HepG2 (cell line): ENCODE measurements around the gene RIMBP2. TPM values are rescaled to one million over a fixed set of nuclear protein-coding genes. Genes with fewer than 3 reads are reported as not detected.

Experiments used
- ATAC-seq: fragments of 200-7000 bp; cut with Tn5 transposase; 3 replicates; pipeline ENCODE4 v1.9.1; 2020; ENCODE audit warnings: mild to moderate bottlenecking, moderate library complexity
- BruUV-seq: library from RNA; stranded (reverse); fragments of 400-500 nt; replicated peaks from 2 replicates; lab custom pipeline; 2021; lab: Mats Ljungman, UMichigan
- CTCF ChIA-PET: fragments of 300-600 bp; formaldehyde crosslinking; extraction: SDS; loops from one replicate; lab custom pipeline; 2021; ENCODE audit warnings: low total read pairs, inconsistent platforms, low intra/inter-chr PET ratio; lab: Yijun Ruan, JAX
- POLR2A ChIA-PET: fragments of 350-600 bp; sonication (Branson Sonifier 250); formaldehyde crosslinking; loops from one replicate; lab custom pipeline; 2020; ENCODE audit warnings: antibody characterized with exemption, inconsistent platforms; lab: Yijun Ruan, JAX
- DNase-seq: peaks from one replicate; pipeline ENCODE4 v3.0.0-alpha.2; 2015; ENCODE audit warnings: low spot score
- FAIRE-seq: peaks from 3 replicates; lab custom pipeline; 2011; peaks lifted over from hg19 to GRCh38; lab: Jason Lieb, UNC
- H2AFZ ChIP-seq: one replicate; pipeline ENCODE4 v1.6.1; 2011; ENCODE audit warnings: low read length, inconsistent platforms
- H3K27ac ChIP-seq: fragments of 300-600 bp; 3 replicates; pipeline ENCODE4 v1.8.0; 2011; ENCODE audit warnings: mixed run types, mild to moderate bottlenecking, mixed read lengths, low read length, inconsistent platforms; ENCODE audit not compliant: insufficient read depth; ENCODE audit errors: extremely low read length
- H3K27me3 ChIP-seq, 2 experiments: fragments of 200-600 bp in 1 of 2; 2 replicates in 1 of 2; 3 replicates in 1 of 2; pipeline versions ENCODE4 v1.6.0 to v1.8.0; 2011; ENCODE audit warnings: low read length in 2 of 2, mild to moderate bottlenecking in 2 of 2, moderate library complexity in 2 of 2, inconsistent platforms in 1 of 2; ENCODE audit not compliant: insufficient read depth in 2 of 2, control insufficient read depth in 1 of 2
- H3K36me3 ChIP-seq, 2 experiments: fragments of 200-600 bp in 1 of 2; replicated peaks in 1 of 2; 2 replicates in 1 of 2; 3 replicates in 1 of 2; pipeline versions ENCODE4 v1.5.1 to v1.8.0; 2011; ENCODE audit warnings: low read length in 2 of 2, inconsistent platforms in 1 of 2; ENCODE audit not compliant: insufficient read depth in 2 of 2, control insufficient read depth in 1 of 2
- H3K4me1 ChIP-seq: 2 replicates; pipeline ENCODE4 v1.5.1; 2012; ENCODE audit warnings: low read length, inconsistent platforms; ENCODE audit not compliant: insufficient read depth
- H3K4me2 ChIP-seq: 2 replicates; pipeline ENCODE4 v1.6.0; 2011; ENCODE audit warnings: low read depth, low read length, inconsistent platforms
- H3K4me3 ChIP-seq, 3 experiments: fragments of 200-600 bp in 1 of 3; sonication (generic), shearing (Covaris generic) in 1 of 3; replicated peaks in 1 of 3; 2 replicates each; pipeline ENCODE4 v1.5.1; 2011 to 2016; ENCODE audit warnings: low read length in 3 of 3, inconsistent platforms in 2 of 3, low read depth in 2 of 3, mild to moderate bottlenecking in 2 of 3, control low read depth in 1 of 3, mixed read lengths in 1 of 3; ENCODE audit not compliant: insufficient read depth in 1 of 3
- H3K79me2 ChIP-seq: one replicate; pipeline ENCODE4 v1.6.1; 2011; ENCODE audit warnings: low read length, inconsistent platforms; ENCODE audit not compliant: insufficient read depth
- H3K9ac ChIP-seq: 2 replicates; pipeline ENCODE4 v1.6.0; 2011; ENCODE audit warnings: mild to moderate bottlenecking, low read depth, low read length, inconsistent platforms; ENCODE audit not compliant: insufficient read depth
- H3K9me3 ChIP-seq: 2 replicates; pipeline ENCODE4 v1.5.1; 2012; ENCODE audit warnings: mild to moderate bottlenecking, low read length
- H4K20me1 ChIP-seq: 2 replicates; pipeline ENCODE4 v1.6.0; 2011; ENCODE audit warnings: inconsistent platforms, mild to moderate bottlenecking, low read length, moderate library complexity; ENCODE audit not compliant: insufficient read depth
- BHLHE40 ChIP-seq: IDR thresholded peaks from 2 replicates; pipeline ENCODE4 v1.6.1; 2011; ENCODE audit warnings: low read length, improper control_type of control experiment
- GPN1 ChIP-seq: sonication (generic); formaldehyde crosslinking; IDR thresholded peaks from 2 replicates; pipeline ENCODE4 v1.5.1; 2020; ENCODE audit warnings: missing genetic modification reagents, borderline replicate concordance
- HNRNPUL1 ChIP-seq: fragments of 200-400 bp; formaldehyde crosslinking; IDR thresholded peaks from 2 replicates; pipeline ENCODE4 v1.6.1; 2017; ENCODE audit warnings: low read depth, mild to moderate bottlenecking, low read length, moderate library complexity
- RAD51 ChIP-seq: fragments of 450-650 bp; IDR thresholded peaks from 2 replicates; pipeline ENCODE4 v1.6.1; 2016; ENCODE audit warnings: borderline replicate concordance
- ZBTB1 ChIP-seq: sonication (generic); formaldehyde crosslinking; IDR thresholded peaks from 2 replicates; pipeline ENCODE4 v1.4.0; 2020; ENCODE audit warnings: missing genetic modification reagents, borderline replicate concordance
- ZFP90 ChIP-seq: sonication (generic); formaldehyde crosslinking; IDR thresholded peaks from 2 replicates; pipeline ENCODE4 v1.8.0; 2022; ENCODE audit warnings: missing genetic modification reagents, mild to moderate bottlenecking, inconsistent platforms, borderline replicate concordance
- ZNF180 ChIP-seq: sonication (generic); formaldehyde crosslinking; IDR thresholded peaks from 2 replicates; pipeline ENCODE4 v1.4.0; 2020; ENCODE audit warnings: low read depth, missing genetic modification reagents, borderline replicate concordance
- ZNF274 ChIP-seq: sonication (generic); formaldehyde crosslinking; IDR thresholded peaks from 2 replicates; pipeline ENCODE4 v1.5.1; 2020; ENCODE audit warnings: mild to moderate bottlenecking, missing genetic modification reagents
- ZNF383 ChIP-seq: sonication (generic); formaldehyde crosslinking; IDR thresholded peaks from 2 replicates; pipeline ENCODE4 v1.4.0; 2020; ENCODE audit warnings: missing genetic modification reagents, mild to moderate bottlenecking, borderline replicate concordance
- ZNF556 ChIP-seq: sonication (generic); formaldehyde crosslinking; IDR thresholded peaks from 2 replicates; pipeline ENCODE4 v1.4.0; 2020; ENCODE audit warnings: mild to moderate bottlenecking, missing genetic modification reagents, borderline replicate concordance
- ZNF768 ChIP-seq: sonication (generic); formaldehyde crosslinking; IDR thresholded peaks from 2 replicates; pipeline ENCODE4 v1.4.0; 2020; ENCODE audit warnings: missing genetic modification reagents
- ZNF879 ChIP-seq: sonication (generic); formaldehyde crosslinking; IDR thresholded peaks from 2 replicates; pipeline ENCODE4 v1.8.1; 2023; ENCODE audit warnings: missing genetic modification reagents
- WGBS: methylation state at CpG from one replicate; pipeline ENCODE4 v1.1.6; 2017; ENCODE audit warnings: low lambda C conversion rate; 5-methylcytosine and 5-hydroxymethylcytosine counted together
- in situ Hi-C: cut with HindIII; loops from 2 replicates; pipeline ENCODE4 v1.10.0; 2017; ENCODE audit warnings: low pct_unique_long_range_greater_than_20kb; ENCODE audit not compliant: extremely low pct_ligation_motif_present
- intact Hi-C: fragments of 100-400 bp; cut with micrococcal nuclease; formaldehyde crosslinking; loops from one replicate; pipeline ENCODE4 v1.10.0; 2022; ENCODE audit not compliant: unreplicated experiment
- polyA plus RNA-seq, 8 experiments: library from polyadenylated mRNA; depleted of rRNA in 3 of 8; stranded (reverse) in 7 of 8; unstranded in 1 of 8; fragments of >200 nt; fragmentation: Illumina TruSeq in 4 of 8; extraction: Trizol in 4 of 8; gene quantifications; 2 replicates each; pipeline versions ENCODE4 v1.2.1 to v1.2.3, GENCODE V29; 2011 to 2016; ENCODE audit warnings: low read depth in 4 of 8, missing spikeins in 1 of 8, mixed read lengths in 1 of 8; ENCODE audit not compliant: insufficient read depth in 1 of 8
- total RNA-seq, 5 experiments: library from RNA; depleted of rRNA; stranded (reverse); fragments of >200 nt; fragmentation: Illumina TruSeq; extraction: Trizol; gene quantifications; 2 replicates each; pipeline ENCODE4 v1.2.3, GENCODE V29; 2016; ENCODE audit warnings: low read depth in 1 of 5
- TF ChIP-seq, protein P1 (sequence below): sonication (generic); formaldehyde crosslinking; conservative IDR thresholded peaks from 2 replicates; pipeline ENCODE4 v1.4.0; 2020; ENCODE audit warnings: missing genetic modification reagents
- TF ChIP-seq, protein P2 (sequence below): sonication (generic); formaldehyde crosslinking; conservative IDR thresholded peaks from 2 replicates; pipeline ENCODE4 v1.4.0; 2020; ENCODE audit warnings: mild to moderate bottlenecking, missing genetic modification reagents, moderate library complexity

Gene RIMBP2
- total and polyA plus RNA-seq, 2 of the 13 experiments (the other 11 are each of a cell fraction or from before 2014, with no cell fraction given) = 0.03 TPM; not detected in 1

GRCh38 chr12:130706311-130706710, 9.8 kb downstream of the RIMBP2 start:
- H4K20me1 ChIP-seq = no peaks in the 10 kb centered on the region
- H3K27me3 ChIP-seq = peaks cover 4 to 70% of the 10 kb centered on the region in 2 experiments
- H3K36me3 ChIP-seq = no peaks in the 10 kb centered on the region
- CTCF ChIA-PET = no interaction called here
- POLR2A ChIA-PET = no interaction called here
- no peak overlapping the region for H3K4me3 ChIP-seq
- H2AFZ ChIP-seq = no peak overlapping the region
- no peak for FAIRE-seq
- H3K79me2 ChIP-seq = no peaks in the 10 kb centered on the region
- H3K27ac ChIP-seq = no peak overlapping the region
- no peak overlapping the region for H3K4me2 ChIP-seq
- H3K9me3 ChIP-seq = no peaks in the 10 kb centered on the region
- TF ChIP-seq, protein P1, sequence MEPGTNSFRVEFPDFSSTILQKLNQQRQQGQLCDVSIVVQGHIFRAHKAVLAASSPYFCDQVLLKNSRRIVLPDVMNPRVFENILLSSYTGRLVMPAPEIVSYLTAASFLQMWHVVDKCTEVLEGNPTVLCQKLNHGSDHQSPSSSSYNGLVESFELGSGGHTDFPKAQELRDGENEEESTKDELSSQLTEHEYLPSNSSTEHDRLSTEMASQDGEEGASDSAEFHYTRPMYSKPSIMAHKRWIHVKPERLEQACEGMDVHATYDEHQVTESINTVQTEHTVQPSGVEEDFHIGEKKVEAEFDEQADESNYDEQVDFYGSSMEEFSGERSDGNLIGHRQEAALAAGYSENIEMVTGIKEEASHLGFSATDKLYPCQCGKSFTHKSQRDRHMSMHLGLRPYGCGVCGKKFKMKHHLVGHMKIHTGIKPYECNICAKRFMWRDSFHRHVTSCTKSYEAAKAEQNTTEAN = no peak
- no peak for TF ChIP-seq GPN1 (CRISPR knock-in tag)
- no peak for TF ChIP-seq ZFP90 (CRISPR knock-in tag)
- TF ChIP-seq ZNF768 (CRISPR knock-in tag) = peak; percentile 71; the same call in 1 of the 2 replicates
- TF ChIP-seq, all 625 proteins: peak for 1
- 44% methylated on average over 16 of the region's 16 CpGs for WGBS
- DNase-seq = no peak
- Histone ChIP-seq H3K4me1 (no peaks in the 10 kb centered on the region), H3K9ac (no peak overlapping the region)
- in situ Hi-C loops = no loop called here
- ATAC-seq = no peak
- intact Hi-C loops = no loop called here
- no TSS peak for BruUV-seq

GRCh38 chr12:130705178-130705822, 10.8 kb downstream of the RIMBP2 start:
- no peaks in the 10 kb centered on the region for H4K20me1 ChIP-seq
- no peak for DNase-seq
- H3K4me3 ChIP-seq = no peak overlapping the region
- H3K79me2 ChIP-seq = no peaks in the 10 kb centered on the region
- H3K4me2 ChIP-seq = no peak overlapping the region
- WGBS = 7% methylated on average over 13 of the region's 23 CpGs
- H3K4me1 ChIP-seq = no peaks in the 10 kb centered on the region
- BruUV-seq = no TSS peak
- no peak for FAIRE-seq
- CTCF ChIA-PET = no interaction called here
- no peak overlapping the region for H3K9ac ChIP-seq
- H3K36me3 ChIP-seq = no peaks in the 10 kb centered on the region
- H3K9me3 ChIP-seq = no peaks in the 10 kb centered on the region
- intact Hi-C loops = no loop called here
- H3K27me3 ChIP-seq = peaks cover 4 to 67% of the 10 kb centered on the region in 2 experiments
- no peak for ATAC-seq
- H3K27ac ChIP-seq = no peak overlapping the region
- in situ Hi-C loops = no loop called here
- POLR2A ChIA-PET = no interaction called here
- no peak overlapping the region for H2AFZ ChIP-seq
- TF ChIP-seq ZBTB1 (CRISPR knock-in tag) = no peak
- no peak for TF ChIP-seq BHLHE40
- TF ChIP-seq ZNF383 (CRISPR knock-in tag) = no peak
- TF ChIP-seq, protein P2, sequence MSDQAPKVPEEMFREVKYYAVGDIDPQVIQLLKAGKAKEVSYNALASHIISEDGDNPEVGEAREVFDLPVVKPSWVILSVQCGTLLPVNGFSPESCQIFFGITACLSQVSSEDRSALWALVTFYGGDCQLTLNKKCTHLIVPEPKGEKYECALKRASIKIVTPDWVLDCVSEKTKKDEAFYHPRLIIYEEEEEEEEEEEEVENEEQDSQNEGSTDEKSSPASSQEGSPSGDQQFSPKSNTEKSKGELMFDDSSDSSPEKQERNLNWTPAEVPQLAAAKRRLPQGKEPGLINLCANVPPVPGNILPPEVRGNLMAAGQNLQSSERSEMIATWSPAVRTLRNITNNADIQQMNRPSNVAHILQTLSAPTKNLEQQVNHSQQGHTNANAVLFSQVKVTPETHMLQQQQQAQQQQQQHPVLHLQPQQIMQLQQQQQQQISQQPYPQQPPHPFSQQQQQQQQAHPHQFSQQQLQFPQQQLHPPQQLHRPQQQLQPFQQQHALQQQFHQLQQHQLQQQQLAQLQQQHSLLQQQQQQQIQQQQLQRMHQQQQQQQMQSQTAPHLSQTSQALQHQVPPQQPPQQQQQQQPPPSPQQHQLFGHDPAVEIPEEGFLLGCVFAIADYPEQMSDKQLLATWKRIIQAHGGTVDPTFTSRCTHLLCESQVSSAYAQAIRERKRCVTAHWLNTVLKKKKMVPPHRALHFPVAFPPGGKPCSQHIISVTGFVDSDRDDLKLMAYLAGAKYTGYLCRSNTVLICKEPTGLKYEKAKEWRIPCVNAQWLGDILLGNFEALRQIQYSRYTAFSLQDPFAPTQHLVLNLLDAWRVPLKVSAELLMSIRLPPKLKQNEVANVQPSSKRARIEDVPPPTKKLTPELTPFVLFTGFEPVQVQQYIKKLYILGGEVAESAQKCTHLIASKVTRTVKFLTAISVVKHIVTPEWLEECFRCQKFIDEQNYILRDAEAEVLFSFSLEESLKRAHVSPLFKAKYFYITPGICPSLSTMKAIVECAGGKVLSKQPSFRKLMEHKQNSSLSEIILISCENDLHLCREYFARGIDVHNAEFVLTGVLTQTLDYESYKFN = no peak
- TF ChIP-seq ZNF274 (CRISPR knock-in tag) = no peak
- no peak for TF ChIP-seq ZNF180 (CRISPR knock-in tag)
- TF ChIP-seq ZNF556 (CRISPR knock-in tag) = no peak
- no peak for TF ChIP-seq ZNF879
- TF ChIP-seq HNRNPUL1 = no peak
- TF ChIP-seq RAD51 = no peak
